Loucy (cell line): Measurements from ENCODE around the gene SOX3.

ENCODE experiments used
- H2AFZ ChIP-seq: fragments of 200-600 bp; sonication (generic); 2 replicates; pipeline ENCODE4 v1.6.0; 2016; ENCODE audit warnings: antibody characterized with exemption, mild to moderate bottlenecking, low read length, moderate library complexity
- H3F3A ChIP-seq: fragments of 200-600 bp; 2 replicates; pipeline ENCODE4 v1.6.0; 2016; ENCODE audit warnings: antibody characterized with exemption, low read depth, mild to moderate bottlenecking
- H3K27me3 ChIP-seq: fragments of 200-600 bp; sonication (generic); 2 replicates; pipeline ENCODE4 v1.6.1; 2014; ENCODE audit warnings: low read length, mild to moderate bottlenecking; ENCODE audit not compliant: insufficient read depth, poor library complexity, severe bottlenecking
- H3K36me3 ChIP-seq: fragments of 200-600 bp; sonication (generic); 2 replicates; pipeline ENCODE4 v1.6.1; 2016; ENCODE audit warnings: low read length; ENCODE audit not compliant: insufficient read depth
- H3K4me1 ChIP-seq: fragments of 200-600 bp; sonication (generic); 2 replicates; pipeline ENCODE4 v1.5.1; 2014; ENCODE audit warnings: low read length, mild to moderate bottlenecking; ENCODE audit not compliant: insufficient read depth, poor library complexity, severe bottlenecking
- H3K4me2 ChIP-seq: fragments of 200-600 bp; sonication (generic); 2 replicates; pipeline ENCODE4 v1.6.0; 2014; ENCODE audit warnings: antibody characterized with exemption, low read length, low read depth, mild to moderate bottlenecking; ENCODE audit not compliant: poor library complexity, severe bottlenecking
- H3K4me3 ChIP-seq: fragments of 200-600 bp; sonication (generic); 2 replicates; pipeline ENCODE4 v1.5.1; 2014; ENCODE audit warnings: low read length, mild to moderate bottlenecking, mixed read lengths; ENCODE audit not compliant: poor library complexity, severe bottlenecking
- H3K79me2 ChIP-seq: fragments of 200-600 bp; sonication (generic); 2 replicates; pipeline ENCODE4 v1.6.1; 2014; ENCODE audit warnings: low read length; ENCODE audit not compliant: insufficient read depth
- H3K9ac ChIP-seq: fragments of 200-600 bp; sonication (generic); 2 replicates; pipeline ENCODE4 v1.6.0; 2014; ENCODE audit warnings: mild to moderate bottlenecking, low read depth, low read length, moderate library complexity; ENCODE audit not compliant: poor library complexity, severe bottlenecking
- H3K9me2 ChIP-seq: fragments of 200-600 bp; sonication (generic); replicated peaks from 2 replicates; pipeline ENCODE4 v1.6.1; 2016; ENCODE audit warnings: low read depth, low read length, mixed read lengths
- H3K9me3 ChIP-seq: fragments of 200-600 bp; sonication (generic); 2 replicates; pipeline ENCODE4 v1.6.1; 2014; ENCODE audit warnings: mild to moderate bottlenecking, antibody characterized with exemption, low read length, low read depth; ENCODE audit not compliant: insufficient read depth
- H4K20me1 ChIP-seq: fragments of 200-600 bp; sonication (generic); 2 replicates; pipeline ENCODE4 v1.6.0; 2014; ENCODE audit warnings: antibody characterized with exemption, low read length, mild to moderate bottlenecking; ENCODE audit not compliant: insufficient read depth, poor library complexity, severe bottlenecking
- EZH2phosphoT487 ChIP-seq: fragments of 200-600 bp; IDR thresholded peaks from 2 replicates; pipeline ENCODE4 v1.6.1; 2018; ENCODE audit warnings: antibody characterized with exemption, mild to moderate bottlenecking, moderate library complexity, borderline replicate concordance
- TF ChIP-seq, protein P1 (sequence below): fragments of 200-600 bp; sonication (generic); conservative IDR thresholded peaks from 2 replicates; pipeline ENCODE4 v1.5.1; 2014; ENCODE audit warnings: mild to moderate bottlenecking, antibody characterized with exemption, low read length

SOX3 gene

DNA sequence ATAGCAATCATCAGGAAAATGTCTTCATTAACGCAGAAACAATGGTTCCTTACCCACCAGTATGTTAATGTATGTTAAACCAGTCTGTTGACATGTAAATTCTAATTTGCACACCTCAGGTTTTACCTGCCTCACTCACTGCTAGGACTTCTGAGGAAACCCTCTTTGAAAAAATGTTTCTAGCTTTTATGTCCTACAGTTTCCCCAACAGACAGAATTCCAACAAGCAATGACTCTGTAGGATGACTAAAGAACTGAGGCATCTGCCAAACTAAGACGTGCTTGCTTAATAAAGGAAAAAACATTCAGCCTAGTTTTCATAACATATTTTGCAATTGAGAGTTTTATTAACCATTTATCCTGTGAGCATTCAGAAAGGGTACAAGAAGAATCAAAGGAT lies 20.6 kb upstream of the SOX3 start:
- Histone ChIP-seq H3F3A (no peaks in the 10 kb centered on the region), H3K9me2 (no peaks in the 10 kb centered on the region), H3K4me3 (no peak overlapping the region), H3K9me3 (no peaks in the 10 kb centered on the region), H4K20me1 (no peaks in the 10 kb centered on the region), H3K36me3 (no peaks in the 10 kb centered on the region), H3K9ac (no peak overlapping the region), H3K4me2 (no peak overlapping the region), H2AFZ (no peak overlapping the region), H3K27me3 (no peaks in the 10 kb centered on the region), H3K4me1 (no peaks in the 10 kb centered on the region), H3K79me2 (no peaks in the 10 kb centered on the region)
- TF ChIP-seq EZH2phosphoT487, result no peak
- TF ChIP-seq, protein P1, sequence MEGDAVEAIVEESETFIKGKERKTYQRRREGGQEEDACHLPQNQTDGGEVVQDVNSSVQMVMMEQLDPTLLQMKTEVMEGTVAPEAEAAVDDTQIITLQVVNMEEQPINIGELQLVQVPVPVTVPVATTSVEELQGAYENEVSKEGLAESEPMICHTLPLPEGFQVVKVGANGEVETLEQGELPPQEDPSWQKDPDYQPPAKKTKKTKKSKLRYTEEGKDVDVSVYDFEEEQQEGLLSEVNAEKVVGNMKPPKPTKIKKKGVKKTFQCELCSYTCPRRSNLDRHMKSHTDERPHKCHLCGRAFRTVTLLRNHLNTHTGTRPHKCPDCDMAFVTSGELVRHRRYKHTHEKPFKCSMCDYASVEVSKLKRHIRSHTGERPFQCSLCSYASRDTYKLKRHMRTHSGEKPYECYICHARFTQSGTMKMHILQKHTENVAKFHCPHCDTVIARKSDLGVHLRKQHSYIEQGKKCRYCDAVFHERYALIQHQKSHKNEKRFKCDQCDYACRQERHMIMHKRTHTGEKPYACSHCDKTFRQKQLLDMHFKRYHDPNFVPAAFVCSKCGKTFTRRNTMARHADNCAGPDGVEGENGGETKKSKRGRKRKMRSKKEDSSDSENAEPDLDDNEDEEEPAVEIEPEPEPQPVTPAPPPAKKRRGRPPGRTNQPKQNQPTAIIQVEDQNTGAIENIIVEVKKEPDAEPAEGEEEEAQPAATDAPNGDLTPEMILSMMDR, result no peak

DNA sequence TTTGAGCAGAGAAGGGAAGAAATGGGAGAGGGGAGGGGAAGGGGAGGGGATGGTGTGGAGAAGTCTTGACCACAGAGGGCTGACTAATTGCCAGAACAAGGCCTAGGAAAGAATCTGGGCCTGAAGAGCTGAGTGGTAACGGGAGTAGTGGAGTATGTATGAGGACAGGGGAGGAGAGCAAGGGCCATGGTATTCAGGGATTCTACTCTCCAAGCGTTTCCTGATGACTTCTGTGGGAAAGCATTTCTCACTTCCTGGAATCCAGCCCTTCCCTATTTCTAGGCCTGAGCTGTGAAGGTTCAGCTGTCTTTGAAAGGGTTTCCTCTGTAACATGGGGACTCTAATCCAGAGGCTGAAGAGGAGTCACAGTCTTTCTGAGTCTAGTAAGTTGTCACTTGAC lies 19.7 kb upstream of the SOX3 start:
- Histone ChIP-seq H4K20me1 (no peaks in the 10 kb centered on the region), H3K27me3 (no peaks in the 10 kb centered on the region), H3K9me2 (no peaks in the 10 kb centered on the region), H3K36me3 (no peaks in the 10 kb centered on the region), H3K9ac (no peak overlapping the region), H3K4me1 (no peaks in the 10 kb centered on the region), H2AFZ (no peak overlapping the region), H3K4me2 (no peak overlapping the region), H3F3A (no peaks in the 10 kb centered on the region), H3K79me2 (no peaks in the 10 kb centered on the region), H3K4me3 (no peak overlapping the region), H3K9me3 (no peaks in the 10 kb centered on the region)
- TF ChIP-seq, protein P1, result no peak
- TF ChIP-seq EZH2phosphoT487, result no peak

DNA sequence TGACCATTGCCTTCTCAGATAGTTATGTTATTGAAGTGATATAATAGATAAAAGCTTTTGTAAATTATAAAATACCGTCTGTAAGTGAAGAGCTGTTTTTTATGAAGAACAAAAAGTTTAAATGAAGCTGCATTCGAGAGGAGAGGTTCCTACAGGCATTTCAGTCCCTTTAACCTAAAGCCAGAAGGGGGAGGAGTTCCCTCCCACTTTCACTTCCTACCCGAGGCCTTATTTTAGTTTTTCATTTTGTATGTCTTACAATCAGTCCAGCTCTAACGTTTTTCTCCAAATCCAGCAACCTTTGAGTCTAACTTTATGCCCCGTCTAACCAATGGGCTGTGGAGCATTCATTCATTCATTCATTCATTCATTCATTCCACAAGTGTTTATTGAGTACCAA lies 16.5 kb upstream of the SOX3 start:
- H3K27me3 ChIP-seq, result no peaks in the 10 kb centered on the region

More for the DNA sequence above, 16.5 kb upstream of the SOX3 start:
- Histone ChIP-seq H3K4me2 (no peak overlapping the region), H3K9me2 (no peaks in the 10 kb centered on the region), H3K9me3 (no peaks in the 10 kb centered on the region), H3K36me3 (no peaks in the 10 kb centered on the region), H3K79me2 (no peaks in the 10 kb centered on the region), H4K20me1 (no peaks in the 10 kb centered on the region), H3K4me1 (no peaks in the 10 kb centered on the region), H3K9ac (no peak overlapping the region), H3K4me3 (no peak overlapping the region), H2AFZ (no peak overlapping the region), H3F3A (no peaks in the 10 kb centered on the region)
- TF ChIP-seq, protein P1, result no peak
- no peak for TF ChIP-seq EZH2phosphoT487
